Hepatocyte (in vitro differentiated cells): ENCODE results near the gene TES. TPM values are rescaled to one million over a fixed set of nuclear protein-coding genes. Genes with fewer than 3 reads are reported as not detected.

ENCODE experiments used
- DNase-seq: peaks from one replicate; pipeline ENCODE4 v3.0.0-alpha.2; 2016; ENCODE audit warnings: low spot score
- H2AFZ ChIP-seq: fragments of 200-600 bp; sonication (generic); 2 replicates; pipeline ENCODE4 v1.6.0; 2016; ENCODE audit warnings: antibody characterized with exemption, mild to moderate bottlenecking
- H3K27ac ChIP-seq: fragments of 200-600 bp; sonication (generic); 2 replicates; pipeline ENCODE4 v1.5.1; 2016; ENCODE audit warnings: mild to moderate bottlenecking
- H3K27me3 ChIP-seq: fragments of 200-600 bp; sonication (generic); 2 replicates; pipeline ENCODE4 v1.6.1; 2016
- H3K36me3 ChIP-seq: fragments of 200-600 bp; sonication (generic); replicated peaks from 2 replicates; pipeline ENCODE4 v1.5.1; 2016; ENCODE audit warnings: low read depth; ENCODE audit not compliant: insufficient read depth
- H3K4me1 ChIP-seq: fragments of 200-600 bp; sonication (generic); 2 replicates; pipeline ENCODE4 v1.5.1; 2016; ENCODE audit warnings: mild to moderate bottlenecking, moderate library complexity; ENCODE audit not compliant: insufficient read depth
- H3K4me2 ChIP-seq: fragments of 200-600 bp; sonication (generic); 2 replicates; pipeline ENCODE4 v1.6.0; 2016
- H3K4me3 ChIP-seq: fragments of 200-600 bp; sonication (generic); 2 replicates; pipeline ENCODE4 v1.5.1; 2016; ENCODE audit warnings: mild to moderate bottlenecking
- H3K79me2 ChIP-seq: fragments of 200-600 bp; sonication (generic); 2 replicates; pipeline ENCODE4 v1.6.0; 2017; ENCODE audit warnings: mild to moderate bottlenecking
- H3K9me2 ChIP-seq: fragments of 200-600 bp; sonication (generic); replicated peaks from 2 replicates; pipeline ENCODE4 v1.6.0; 2017; ENCODE audit warnings: mild to moderate bottlenecking; ENCODE audit not compliant: insufficient read depth
- H3K9me3 ChIP-seq: fragments of 200-600 bp; sonication (generic); 2 replicates; pipeline ENCODE4 v1.5.1; 2016; ENCODE audit warnings: low read depth, mild to moderate bottlenecking
- H4K20me1 ChIP-seq: fragments of 200-600 bp; sonication (generic); 2 replicates; pipeline ENCODE4 v1.6.0; 2016; ENCODE audit warnings: mild to moderate bottlenecking; ENCODE audit not compliant: insufficient read depth, poor library complexity, severe bottlenecking
- EZH2 ChIP-seq: fragments of 200-600 bp; sonication (generic); IDR thresholded peaks from 2 replicates; pipeline ENCODE4 v1.6.1; 2016; ENCODE audit warnings: antibody characterized with exemption, mild to moderate bottlenecking, borderline replicate concordance
- EZH2phosphoT487 ChIP-seq: fragments of 200-600 bp; sonication (generic); IDR thresholded peaks from one replicate; pipeline ENCODE4 v1.6.1; 2018; ENCODE audit warnings: antibody characterized with exemption, mild to moderate bottlenecking, low read depth, moderate library complexity; ENCODE audit not compliant: unreplicated experiment, severe bottlenecking
- WGBS: methylation state at CpG from one replicate; pipeline ENCODE4 v1.1.6; 2016; ENCODE audit warnings: low lambda C conversion rate; ENCODE audit errors: missing lambda C conversion rate; 5-methylcytosine and 5-hydroxymethylcytosine counted together
- polyA plus RNA-seq: library from polyadenylated mRNA; unstranded; fragments of >200 nt; fragmentation: Nextera tagmentation; extraction: Ambion mirVana; gene quantifications from 2 replicates; pipeline ENCODE4 v1.2.1, GENCODE V29; 2016
- total RNA-seq: library from RNA; depleted of rRNA; stranded (reverse); fragments of >200 nt; gene quantifications from 2 replicates; pipeline ENCODE4 v1.2.3, GENCODE V29; 2014
- TF ChIP-seq, protein P1 (sequence below): fragments of 200-600 bp; sonication (generic); IDR thresholded peaks from 2 replicates; pipeline ENCODE4 v1.5.1; 2016; ENCODE audit warnings: antibody characterized with exemption, mild to moderate bottlenecking; ENCODE audit not compliant: poor library complexity

TES gene
- total and polyA plus RNA-seq, 2 experiments from 2014 or later = 83.2 to 122 TPM

- no peak overlapping the region for H2AFZ ChIP-seq
- H3K4me3 ChIP-seq = no peak overlapping the region
- no peak overlapping the region for H3K27ac ChIP-seq
- no peak for TF ChIP-seq EZH2phosphoT487
- TF ChIP-seq, protein P1, sequence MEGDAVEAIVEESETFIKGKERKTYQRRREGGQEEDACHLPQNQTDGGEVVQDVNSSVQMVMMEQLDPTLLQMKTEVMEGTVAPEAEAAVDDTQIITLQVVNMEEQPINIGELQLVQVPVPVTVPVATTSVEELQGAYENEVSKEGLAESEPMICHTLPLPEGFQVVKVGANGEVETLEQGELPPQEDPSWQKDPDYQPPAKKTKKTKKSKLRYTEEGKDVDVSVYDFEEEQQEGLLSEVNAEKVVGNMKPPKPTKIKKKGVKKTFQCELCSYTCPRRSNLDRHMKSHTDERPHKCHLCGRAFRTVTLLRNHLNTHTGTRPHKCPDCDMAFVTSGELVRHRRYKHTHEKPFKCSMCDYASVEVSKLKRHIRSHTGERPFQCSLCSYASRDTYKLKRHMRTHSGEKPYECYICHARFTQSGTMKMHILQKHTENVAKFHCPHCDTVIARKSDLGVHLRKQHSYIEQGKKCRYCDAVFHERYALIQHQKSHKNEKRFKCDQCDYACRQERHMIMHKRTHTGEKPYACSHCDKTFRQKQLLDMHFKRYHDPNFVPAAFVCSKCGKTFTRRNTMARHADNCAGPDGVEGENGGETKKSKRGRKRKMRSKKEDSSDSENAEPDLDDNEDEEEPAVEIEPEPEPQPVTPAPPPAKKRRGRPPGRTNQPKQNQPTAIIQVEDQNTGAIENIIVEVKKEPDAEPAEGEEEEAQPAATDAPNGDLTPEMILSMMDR = no peak
- TF ChIP-seq EZH2 = no peak
- H3K79me2 ChIP-seq = no peaks in the 10 kb centered on the region
- H3K4me1 ChIP-seq = no peaks in the 10 kb centered on the region
- no peak overlapping the region for H3K4me2 ChIP-seq
- H3K9me3 ChIP-seq = no peaks in the 10 kb centered on the region
- DNase-seq = no peak
- H3K36me3 ChIP-seq = no peaks in the 10 kb centered on the region
- H3K9me2 ChIP-seq = no peaks in the 10 kb centered on the region
- no peaks in the 10 kb centered on the region for H3K27me3 ChIP-seq
- WGBS = 84% methylated on average over 2 of the region's 2 CpGs
- H4K20me1 ChIP-seq = no peaks in the 10 kb centered on the region
Observed at GRCh38 chr7:116280803-116281202, 70.5 kb downstream of the TES start.

GRCh38 chr7:116283595-116284204 is 73.4 kb downstream of the TES start:
- Histone ChIP-seq H3K9me3 (no peaks in the 10 kb centered on the region), H3K27me3 (no peaks in the 10 kb centered on the region), H3K36me3 (no peaks in the 10 kb centered on the region), H3K4me1 (no peaks in the 10 kb centered on the region), H3K9me2 (no peaks in the 10 kb centered on the region), H3K79me2 (no peaks in the 10 kb centered on the region), H2AFZ (no peak overlapping the region), H4K20me1 (no peaks in the 10 kb centered on the region), H3K4me3 (no peak overlapping the region), H3K27ac (no peak overlapping the region), H3K4me2 (no peak overlapping the region)
- DNase-seq = no peak
- TF ChIP-seq EZH2phosphoT487 = no peak
- WGBS = 85% methylated on average over 3 of the region's 3 CpGs

DNA sequence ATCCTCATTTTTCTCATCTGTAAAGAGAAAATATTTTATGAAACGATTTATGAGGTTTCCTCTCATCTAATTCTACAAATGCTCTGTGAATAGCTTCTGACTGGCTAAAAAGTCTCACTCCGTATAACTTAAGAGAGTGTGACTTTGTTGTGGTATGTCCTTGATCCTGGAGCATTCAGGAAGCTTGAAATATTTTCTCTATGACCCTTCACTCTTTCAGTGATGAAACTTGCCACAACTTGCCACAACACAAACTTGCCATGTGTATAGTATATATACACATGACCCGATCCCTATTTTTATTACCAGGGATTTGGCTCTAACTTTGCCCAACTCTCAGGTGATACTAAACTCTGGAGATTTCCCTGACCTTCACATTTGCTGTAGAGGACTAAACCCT is 74.1 kb downstream of the TES start:
- H3K4me1 ChIP-seq = no peaks in the 10 kb centered on the region
- TF ChIP-seq EZH2phosphoT487 = no peak
- TF ChIP-seq, protein P1 = no peak
- no peak for TF ChIP-seq EZH2
- no peaks in the 10 kb centered on the region for H3K36me3 ChIP-seq
- no peak overlapping the region for H3K27ac ChIP-seq
- no peak for DNase-seq
- H3K9me3 ChIP-seq = no peaks in the 10 kb centered on the region
- H3K27me3 ChIP-seq = no peaks in the 10 kb centered on the region
- H3K9me2 ChIP-seq = no peaks in the 10 kb centered on the region
- H3K4me2 ChIP-seq = no peak overlapping the region
- H3K79me2 ChIP-seq = no peaks in the 10 kb centered on the region
- no peak overlapping the region for H2AFZ ChIP-seq
- H3K4me3 ChIP-seq = no peak overlapping the region
- no peaks in the 10 kb centered on the region for H4K20me1 ChIP-seq
- 90% methylated on average over 3 of the region's 3 CpGs for WGBS

DNA sequence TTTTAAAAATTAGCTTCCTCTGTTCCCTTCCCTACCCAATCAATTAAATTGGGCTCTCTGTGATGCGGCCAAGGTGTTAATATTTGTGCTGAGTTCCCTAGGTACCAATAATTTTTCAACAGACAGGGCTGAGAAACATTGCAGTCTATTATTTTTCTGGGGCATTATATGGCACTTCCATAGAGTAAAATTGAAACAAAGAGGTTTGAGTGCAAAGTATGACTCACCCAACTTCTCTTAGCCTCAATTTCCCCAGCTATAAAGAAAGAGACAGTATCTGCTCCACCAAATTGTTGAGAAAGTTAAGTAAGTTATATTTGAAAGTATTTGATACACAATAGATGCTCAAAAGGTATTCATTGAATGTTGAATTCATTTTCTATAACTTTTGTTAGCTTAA is 74.9 kb downstream of the TES start:
- no peak overlapping the region for H2AFZ ChIP-seq
- no peak overlapping the region for H3K4me2 ChIP-seq
- WGBS = 86% methylated on average over 1 of the region's 1 CpG
- TF ChIP-seq EZH2 = no peak
- TF ChIP-seq, protein P1 = no peak
- no peak for TF ChIP-seq EZH2phosphoT487
- H3K4me1 ChIP-seq = no peaks in the 10 kb centered on the region
- no peaks in the 10 kb centered on the region for H3K27me3 ChIP-seq
- no peaks in the 10 kb centered on the region for H3K9me3 ChIP-seq
- no peak overlapping the region for H3K27ac ChIP-seq
- no peaks in the 10 kb centered on the region for H3K79me2 ChIP-seq
- H3K36me3 ChIP-seq = no peaks in the 10 kb centered on the region
- DNase-seq = no peak
- H4K20me1 ChIP-seq = no peaks in the 10 kb centered on the region
- no peak overlapping the region for H3K4me3 ChIP-seq
- H3K9me2 ChIP-seq = no peaks in the 10 kb centered on the region
